Naive thymus-derived CD4-positive, alpha-beta T cell (primary cell): ENCODE data around the gene MAGEE2. TPM values are rescaled to one million over a fixed set of nuclear protein-coding genes. Genes with fewer than 3 reads are reported as not detected.
A peak's percentile ranks its signal among the peaks of the same experiment; 100 is the strongest.
"Not testable (repeated sequence)": the region's sequence is repeated elsewhere in the genome, so short reads cannot be mapped to it uniquely, and the experiment has no call there.

Source experiments
- ATAC-seq: fragments of 150-1000 bp; cut with Tn5 transposase; 2 replicates; pipeline ENCODE4 v1.10.0; 2021; ENCODE audit warnings: mild to moderate bottlenecking, moderate library complexity
- CTCF ChIA-PET: fragments of 350-600 bp; sonication (Branson Sonifier 250); formaldehyde crosslinking; loops from one replicate; lab custom pipeline; 2021; ENCODE audit warnings: antibody characterized with exemption; lab: Charles Lee
- POLR2A ChIA-PET: fragments of 350-600 bp; sonication (Branson Sonifier 250); formaldehyde crosslinking; loops from one replicate; lab custom pipeline; 2021; ENCODE audit warnings: antibody characterized with exemption, inconsistent platforms; lab: Charles Lee
- DNase-seq, 9 donors: peaks; one replicate each; pipeline versions ENCODE4 v3.0.0 to v3.0.0-alpha.2; 2020 to 2022; ENCODE audit warnings: mixed read lengths in 1 of 9
- H3K27ac ChIP-seq: one replicate; pipeline ENCODE4 v1.7.0; 2013; ENCODE audit warnings: mild to moderate bottlenecking, low read depth, low read length, moderate library complexity
- H3K27me3 ChIP-seq, 2 donors: one replicate each; pipeline ENCODE4 v1.7.0; 2013; ENCODE audit warnings: low read length in 2 of 2, mild to moderate bottlenecking in 2 of 2, moderate library complexity in 2 of 2; ENCODE audit not compliant: control insufficient read depth in 2 of 2, insufficient read depth in 2 of 2
- H3K36me3 ChIP-seq, 3 experiments: 1 replicate in 2 of 3; 2 replicates in 1 of 3; pipeline ENCODE4 v1.7.0; 2013; ENCODE audit warnings: low read length in 3 of 3, mild to moderate bottlenecking in 3 of 3, moderate library complexity in 1 of 3; ENCODE audit not compliant: insufficient read depth in 3 of 3, control insufficient read depth in 2 of 3
- H3K4me1 ChIP-seq, 2 donors: one replicate each; pipeline ENCODE4 v1.7.0; 2013; ENCODE audit warnings: low read length in 2 of 2, mild to moderate bottlenecking in 2 of 2, moderate library complexity in 1 of 2; ENCODE audit not compliant: control insufficient read depth in 2 of 2, insufficient read depth in 2 of 2
- H3K4me3 ChIP-seq: 2 replicates; pipeline ENCODE4 v1.7.0; 2013; ENCODE audit warnings: mild to moderate bottlenecking, low read length
- H3K9me3 ChIP-seq, 3 experiments: 1 replicate in 2 of 3; 2 replicates in 1 of 3; pipeline ENCODE4 v1.7.0; 2013; ENCODE audit warnings: low read length in 3 of 3; ENCODE audit not compliant: control insufficient read depth in 2 of 3
- H3K27ac Mint-ChIP-seq, 9 donors: one replicate each; pipeline ENCODE4 v1.8.0; 2020 to 2022; ENCODE audit warnings: mixed read lengths in 9 of 9, mild to moderate bottlenecking in 8 of 9, moderate library complexity in 5 of 9, inconsistent platforms in 2 of 9
- H3K27me3 Mint-ChIP-seq, 5 donors: one replicate each; pipeline ENCODE4 v1.8.0; 2021 to 2022; ENCODE audit warnings: mixed read lengths in 5 of 5, mild to moderate bottlenecking in 1 of 5
- H3K36me3 Mint-ChIP-seq, 5 donors: one replicate each; pipeline ENCODE4 v1.8.0; 2020 to 2022; ENCODE audit warnings: mixed read lengths in 5 of 5, mild to moderate bottlenecking in 3 of 5, inconsistent platforms in 1 of 5
- H3K4me1 Mint-ChIP-seq, 7 donors: one replicate each; pipeline ENCODE4 v1.8.0; 2020 to 2022; ENCODE audit warnings: mixed read lengths in 7 of 7, mild to moderate bottlenecking in 3 of 7, inconsistent platforms in 1 of 7
- H3K4me3 Mint-ChIP-seq, 10 donors: one replicate each; pipeline ENCODE4 v1.8.0; 2020 to 2022; ENCODE audit warnings: mild to moderate bottlenecking in 10 of 10, mixed read lengths in 10 of 10, moderate library complexity in 6 of 10, inconsistent platforms in 2 of 10
- H3K9me3 Mint-ChIP-seq, 11 donors: one replicate each; pipeline ENCODE4 v1.8.0; 2020 to 2022; ENCODE audit warnings: mixed read lengths in 11 of 11, mild to moderate bottlenecking in 4 of 11, inconsistent platforms in 1 of 11, moderate library complexity in 1 of 11
- intact Hi-C, 2 donors: fragments of 100-400 bp; cut with micrococcal nuclease; formaldehyde crosslinking; loops; one replicate each; pipeline ENCODE4 v1.15.1; 2023
- polyA plus RNA-seq, 2 donors: library from polyadenylated mRNA; unstranded; fragments of 300-500 nt; fragmentation: Illumina TruSeq; gene quantifications; one replicate each; pipeline ENCODE4 v1.2.3, GENCODE V29; 2021
- total RNA-seq, 6 experiments: library from RNA in 5 of 6; stranded (reverse) in 5 of 6; gene quantifications; 1 replicate in 5 of 6; 2 replicates in 1 of 6; pipeline ENCODE4 v1.2.3 and lab custom pipeline; 2021 to 2026

Gene MAGEE2, protein sequence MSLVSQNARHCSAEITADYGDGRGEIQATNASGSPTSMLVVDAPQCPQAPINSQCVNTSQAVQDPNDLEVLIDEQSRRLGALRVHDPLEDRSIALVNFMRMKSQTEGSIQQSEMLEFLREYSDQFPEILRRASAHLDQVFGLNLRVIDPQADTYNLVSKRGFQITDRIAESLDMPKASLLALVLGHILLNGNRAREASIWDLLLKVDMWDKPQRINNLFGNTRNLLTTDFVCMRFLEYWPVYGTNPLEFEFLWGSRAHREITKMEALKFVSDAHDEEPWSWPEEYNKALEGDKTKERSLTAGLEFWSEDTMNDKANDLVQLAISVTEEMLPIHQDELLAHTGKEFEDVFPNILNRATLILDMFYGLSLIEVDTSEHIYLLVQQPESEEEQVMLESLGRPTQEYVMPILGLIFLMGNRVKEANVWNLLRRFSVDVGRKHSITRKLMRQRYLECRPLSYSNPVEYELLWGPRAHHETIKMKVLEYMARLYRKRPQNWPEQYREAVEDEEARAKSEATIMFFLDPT
- total RNA-seq = not detected
- polyA plus RNA-seq = not detected
- not detected for total RNA-seq (lab: John Stamatoyannopoulos, UW)

- Histone ChIP-seq H3K27me3 (no peaks in the 10 kb centered on the region), H3K4me1 (no peaks in the 10 kb centered on the region), H3K9me3 (no peaks in the 10 kb centered on the region), H3K36me3 (no peaks in the 10 kb centered on the region), H3K4me3 (peak within 1 kb of the TSS; percentile 20), H3K27ac (no peak within 1 kb of the TSS)
- Mint-ChIP-seq H3K4me1 (peaks cover 4 to 9% (median 6%) of the 10 kb centered on the region in 7 donors), H3K36me3 (no peaks in the 10 kb centered on the region), H3K27ac (peak within 1 kb of the TSS in 3 of 9 donors; percentile 35 to 72 (median 43)), H3K9me3 (peaks cover 0 to 1% (median 0%) of the 10 kb centered on the region in 11 donors), H3K27me3 (peaks cover 0 to 14% (median 0%) of the 10 kb centered on the region in 5 donors), H3K4me3 (peak within 1 kb of the TSS; percentile 78 to 90 (median 87))
- POLR2A ChIA-PET = no interaction called here
- intact Hi-C loops = no loop called here
- ATAC-seq (no peak), DNase-seq (peak in 5 of 9 donors; percentile 0 to 5 (median 3))
- CTCF ChIA-PET = no interaction called here
Measured at GRCh38 chrX:75784680-75785491, at the start of gene MAGEE2. Gene MAGEE2 (minus strand): TSS chrX:75785254. CDS start chrX:75785051, 203 bp downstream.

DNA sequence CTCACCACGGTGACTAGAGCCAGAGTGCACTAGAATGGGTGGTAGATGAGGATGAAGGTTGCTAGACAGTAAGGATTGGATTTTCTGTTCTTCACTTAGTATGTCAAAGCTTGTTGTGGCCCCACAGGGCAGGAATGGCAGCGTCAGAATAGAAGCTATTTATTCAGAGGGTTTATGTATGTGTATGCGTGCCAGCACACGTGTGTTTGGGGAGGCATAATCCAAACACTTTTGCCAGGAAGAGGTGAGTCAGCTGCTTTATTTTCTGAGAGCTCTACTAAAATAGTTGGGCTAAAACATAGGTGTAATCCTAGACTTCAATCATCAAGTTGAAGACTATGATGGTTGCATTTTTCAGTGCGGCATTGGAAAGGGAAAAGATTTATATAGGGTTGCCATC is 1.2 kb upstream of the MAGEE2 start:
- H3K4me1 Mint-ChIP-seq = peaks cover 4 to 9% (median 6%) of the 10 kb centered on the region in 7 donors
- no peaks in the 10 kb centered on the region for H3K36me3 Mint-ChIP-seq
- ATAC-seq = no peak
- Histone ChIP-seq H3K4me3 (no peak overlapping the region), H3K27me3 (no peaks in the 10 kb centered on the region), H3K27ac (no peak overlapping the region), H3K4me1 (no peaks in the 10 kb centered on the region), H3K9me3 (no peaks in the 10 kb centered on the region), H3K36me3 (no peaks in the 10 kb centered on the region)
- no peak overlapping the region for H3K27ac Mint-ChIP-seq
- intact Hi-C loops = no loop called here
- peaks cover 0 to 17% (median 5%) of the 10 kb centered on the region in 5 donors for H3K27me3 Mint-ChIP-seq
- ChIA-PET CTCF (no interaction called here), POLR2A (no interaction called here)
- no peak overlapping the region for H3K4me3 Mint-ChIP-seq
- peaks cover 0 to 4% (median 0%) of the 10 kb centered on the region in 11 donors for H3K9me3 Mint-ChIP-seq
- no peak for DNase-seq

DNA sequence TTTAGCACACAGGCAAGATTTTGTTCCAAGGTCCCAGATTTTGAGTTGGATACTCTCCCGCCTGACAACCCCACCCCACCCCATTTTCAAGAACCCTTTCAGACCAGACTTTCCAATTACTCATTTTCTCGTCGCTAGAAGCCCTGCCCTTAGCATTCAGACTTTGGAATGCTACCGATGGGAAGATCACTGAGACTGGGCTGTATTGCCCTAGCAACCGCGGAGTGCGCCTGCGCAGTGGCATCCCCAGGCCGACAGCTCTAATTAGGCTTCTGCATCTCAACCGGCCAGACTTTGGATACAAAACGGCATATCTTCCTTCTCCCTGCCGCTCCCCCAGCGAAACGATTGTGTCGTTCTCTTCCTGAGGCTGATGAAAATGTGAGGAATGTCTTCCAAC is 3.4 kb downstream of the MAGEE2 start:
- peaks cover 0 to 12% (median 0%) of the 10 kb centered on the region in 5 donors for H3K27me3 Mint-ChIP-seq
- no peak for ATAC-seq
- DNase-seq = no peak
- H3K27ac Mint-ChIP-seq = no peak overlapping the region
- H3K4me1 Mint-ChIP-seq = peaks cover 4 to 9% (median 6%) of the 10 kb centered on the region in 7 donors
- Histone ChIP-seq H3K36me3 (no peaks in the 10 kb centered on the region), H3K4me3 (no peak overlapping the region), H3K9me3 (no peaks in the 10 kb centered on the region), H3K27me3 (no peaks in the 10 kb centered on the region), H3K27ac (no peak overlapping the region), H3K4me1 (no peaks in the 10 kb centered on the region)
- intact Hi-C loops = no loop called here
- CTCF ChIA-PET = no interaction called here
- POLR2A ChIA-PET = no interaction called here
- no peak overlapping the region for H3K4me3 Mint-ChIP-seq
- no peaks in the 10 kb centered on the region for H3K9me3 Mint-ChIP-seq
- H3K36me3 Mint-ChIP-seq = no peaks in the 10 kb centered on the region

DNA sequence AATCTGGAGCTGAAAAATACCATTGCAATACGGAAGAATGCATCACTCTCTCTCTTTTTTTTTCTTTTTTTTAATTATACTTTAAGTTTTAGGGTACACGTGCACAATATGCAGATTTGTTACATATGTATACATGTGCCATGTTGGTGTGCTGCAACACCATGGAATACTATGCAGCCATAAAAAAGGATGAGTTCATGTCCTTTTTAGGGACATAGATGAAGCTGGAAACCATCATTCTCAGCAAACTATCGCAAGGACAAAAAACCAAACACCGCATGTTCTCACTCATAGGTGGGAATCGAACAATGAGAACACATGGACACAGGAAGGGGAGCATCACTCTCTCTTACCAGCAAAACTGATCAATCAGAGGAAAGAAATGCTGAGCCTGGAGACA is 17.0 kb downstream of the MAGEE2 start:
- not testable (repeated sequence) for H3K4me3 Mint-ChIP-seq

DNA sequence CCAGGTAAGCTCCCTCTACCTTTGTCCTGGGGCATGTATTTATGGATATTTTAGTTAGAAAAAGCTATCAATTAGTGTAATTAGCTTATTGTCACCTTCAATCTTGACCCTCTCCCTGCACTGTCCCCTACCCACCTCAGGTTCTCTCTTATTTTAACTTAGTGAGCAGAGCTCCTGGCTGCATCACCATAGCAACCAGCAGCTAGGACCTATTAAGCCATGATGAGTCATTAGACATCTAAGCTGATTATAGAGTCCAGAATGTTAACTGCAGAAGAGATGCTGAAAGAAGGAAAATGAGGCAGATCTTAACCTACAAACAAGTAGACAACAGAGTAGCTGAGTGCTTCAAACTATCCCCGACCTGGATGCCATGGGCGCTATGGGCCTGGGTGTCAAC is 36.6 kb downstream of the MAGEE2 start:
- H3K4me3 Mint-ChIP-seq = peak overlapping the region in 1 of 10 donors; percentile 12
- DNase-seq = no peak
- H3K36me3 Mint-ChIP-seq = peaks cover 0 to 3% (median 0%) of the 10 kb centered on the region in 5 donors
- H3K4me1 Mint-ChIP-seq = peaks cover 0 to 19% (median 14%) of the 10 kb centered on the region in 7 donors
- ATAC-seq = no peak
- Histone ChIP-seq H3K36me3 (no peaks in the 10 kb centered on the region), H3K4me1 (peaks cover 0 to 4% of the 10 kb centered on the region in 2 donors), H3K27ac (no peak overlapping the region), H3K4me3 (no peak overlapping the region), H3K27me3 (no peaks in the 10 kb centered on the region), H3K9me3 (peaks cover 0 to 4% (median 0%) of the 10 kb centered on the region in 3 experiments)
- peaks cover 0 to 34% (median 3%) of the 10 kb centered on the region in 11 donors for H3K9me3 Mint-ChIP-seq
- ChIA-PET CTCF (no interaction called here), POLR2A (no interaction called here)
- peaks cover 0 to 13% (median 0%) of the 10 kb centered on the region in 5 donors for H3K27me3 Mint-ChIP-seq
- intact Hi-C loops = loop anchor here in 1 of 2 donors (5.0 kb wide), 3 partner anchors 476 to 1456 kb away; partner anchors contain the start of genes RLIM and UPRT
- peak overlapping the region in 2 of 9 donors; percentile 37 to 40 for H3K27ac Mint-ChIP-seq

More for the DNA sequence above, 17.0 kb downstream of the MAGEE2 start:
- ATAC-seq, H3K36me3 ChIP-seq, H3K4me1 ChIP-seq, H3K9me3 ChIP-seq, H3K4me3 ChIP-seq, H3K27ac ChIP-seq, POLR2A ChIA-PET, H3K27me3 Mint-ChIP-seq, H3K27ac Mint-ChIP-seq, DNase-seq, H3K27me3 ChIP-seq, H3K36me3 Mint-ChIP-seq, intact Hi-C loops, H3K4me1 Mint-ChIP-seq, CTCF ChIA-PET: not testable (repeated sequence)
- H3K9me3 Mint-ChIP-seq = peaks cover 0 to 19% (median 4%) of the 10 kb centered on the region in 11 donors
